IMR-90 (cell line): Measurements from ENCODE around the gene HS3ST5. TPM values are rescaled to one million over a fixed set of nuclear protein-coding genes. Genes with fewer than 3 reads are reported as not detected.

ENCODE experiments used
- ATAC-seq: fragments of 200-7000 bp; cut with Tn5 transposase; 2 replicates; pipeline ENCODE4 v1.9.1; 2020; ENCODE audit warnings: low read depth, mild to moderate bottlenecking, moderate library complexity
- BruUV-seq: library from RNA; stranded (reverse); fragments of 400-500 nt; replicated peaks from 2 replicates; lab custom pipeline; 2021; lab: Mats Ljungman, UMichigan
- CTCF ChIA-PET: fragments of 300-600 bp; formaldehyde crosslinking; extraction: SDS; loops from one replicate; lab custom pipeline; 2021; ENCODE audit warnings: antibody characterized with exemption; lab: Yijun Ruan, JAX
- POLR2A ChIA-PET: fragments of 300-600 bp; sonication (Branson Sonifier 250); formaldehyde crosslinking; loops from one replicate; lab custom pipeline; 2022; ENCODE audit warnings: antibody characterized with exemption; ENCODE audit not compliant: unreplicated experiment; lab: Charles Lee
- DNase-seq: peaks from one replicate; pipeline ENCODE4 v3.0.0; 2013
- H2AFZ ChIP-seq: replicated peaks from 2 replicates; pipeline ENCODE3; 2013; ENCODE audit warnings: low read length, mild to moderate bottlenecking; ENCODE audit not compliant: poor library complexity
- H2AK5ac ChIP-seq: 2 replicates; pipeline ENCODE4 v1.6.1; 2013; ENCODE audit warnings: low read depth, low read length, inconsistent platforms
- H2AK9ac ChIP-seq: replicated peaks from 2 replicates; pipeline ENCODE3; 2013; ENCODE audit warnings: mild to moderate bottlenecking, low read depth, low read length, moderate library complexity; ENCODE audit not compliant: poor library complexity
- H2BK120ac ChIP-seq: 2 replicates; pipeline ENCODE4 v1.6.1; 2013; ENCODE audit warnings: low read depth, low read length, inconsistent platforms
- H2BK15ac ChIP-seq: 3 replicates; pipeline ENCODE4 v1.6.1; 2013; ENCODE audit warnings: low read depth, low read length, inconsistent platforms
- H2BK20ac ChIP-seq: 2 replicates; pipeline ENCODE4 v1.6.1; 2013; ENCODE audit warnings: low read depth, mild to moderate bottlenecking, inconsistent platforms, low read length, moderate library complexity
- H2BK5ac ChIP-seq: 2 replicates; pipeline ENCODE4 v1.6.1; 2013; ENCODE audit warnings: mild to moderate bottlenecking, low read depth, low read length, inconsistent platforms; ENCODE audit not compliant: poor library complexity, severe bottlenecking
- H3K14ac ChIP-seq: replicated peaks from 2 replicates; pipeline ENCODE4 v1.6.1; 2013; ENCODE audit warnings: low read depth, low read length, inconsistent platforms
- H3K18ac ChIP-seq: 2 replicates; pipeline ENCODE4 v1.6.1; 2013; ENCODE audit warnings: low read depth, low read length, control low read depth
- H3K23ac ChIP-seq: 2 replicates; pipeline ENCODE4 v1.6.1; 2013; ENCODE audit warnings: low read depth, low read length, inconsistent platforms
- H3K27ac ChIP-seq: 2 replicates; pipeline ENCODE4 v1.5.1; 2013; ENCODE audit warnings: mild to moderate bottlenecking, control low read depth, low read length; ENCODE audit not compliant: insufficient read depth
- H3K27me3 ChIP-seq: 2 replicates; pipeline ENCODE4 v1.6.1; 2013; ENCODE audit warnings: low read length; ENCODE audit not compliant: control insufficient read depth, insufficient read depth
- H3K36me3 ChIP-seq: 2 replicates; pipeline ENCODE4 v1.6.1; 2013; ENCODE audit warnings: low read length, mixed read lengths; ENCODE audit not compliant: control insufficient read depth, insufficient read depth
- H3K4ac ChIP-seq: 2 replicates; pipeline ENCODE4 v1.6.1; 2013; ENCODE audit warnings: low read depth, low read length, inconsistent platforms
- H3K4me1 ChIP-seq: 2 replicates; pipeline ENCODE4 v1.6.1; 2013; ENCODE audit warnings: low read length, mixed read lengths; ENCODE audit not compliant: control insufficient read depth, insufficient read depth
- H3K4me2 ChIP-seq: 2 replicates; pipeline ENCODE4 v1.6.1; 2013; ENCODE audit warnings: low read depth, mild to moderate bottlenecking, control low read depth, low read length, moderate library complexity
- H3K4me3 ChIP-seq: 2 replicates; pipeline ENCODE4 v1.5.1; 2013; ENCODE audit warnings: low read depth, mild to moderate bottlenecking, control low read depth, low read length, moderate library complexity; ENCODE audit not compliant: insufficient read depth
- H3K56ac ChIP-seq: 2 replicates; pipeline ENCODE4 v1.6.1; 2013; ENCODE audit warnings: low read length, inconsistent platforms; ENCODE audit not compliant: insufficient read depth; ENCODE audit errors: extremely low read depth
- H3K79me1 ChIP-seq, 2 experiments: 2 replicates each; pipeline ENCODE4 v1.6.1; 2013; ENCODE audit warnings: low read length in 2 of 2, inconsistent platforms in 1 of 2, low read depth in 1 of 2
- H3K9ac ChIP-seq: 2 replicates; pipeline ENCODE4 v1.6.1; 2013; ENCODE audit warnings: low read depth, low read length, control low read depth
- H3K9me1 ChIP-seq: 2 replicates; pipeline ENCODE4 v1.6.1; 2013; ENCODE audit warnings: low read length, inconsistent platforms; ENCODE audit not compliant: insufficient read depth
- H3K9me3 ChIP-seq: 2 replicates; pipeline ENCODE4 v1.6.1; 2013; ENCODE audit warnings: low read length; ENCODE audit not compliant: control insufficient read depth, insufficient read depth
- H4K20me1 ChIP-seq: 2 replicates; pipeline ENCODE4 v1.6.1; 2013; ENCODE audit warnings: low read length, inconsistent platforms; ENCODE audit not compliant: insufficient read depth
- H4K5ac ChIP-seq: 2 replicates; pipeline ENCODE4 v1.6.1; 2013; ENCODE audit warnings: mild to moderate bottlenecking, low read depth, low read length, control low read depth
- H4K8ac ChIP-seq, 2 experiments: 2 replicates each; pipeline ENCODE4 v1.6.1; 2013; ENCODE audit warnings: low read depth in 2 of 2, low read length in 2 of 2, control low read depth in 1 of 2, inconsistent platforms in 1 of 2
- H4K91ac ChIP-seq: 2 replicates; pipeline ENCODE4 v1.6.1; 2013; ENCODE audit warnings: low read depth, low read length, inconsistent platforms; ENCODE audit not compliant: insufficient read depth
- CHD1 ChIP-seq: IDR thresholded peaks from 2 replicates; pipeline ENCODE4 v1.6.1; 2012; ENCODE audit warnings: low read depth, low read length, improper control_type of control experiment
- ELK1 ChIP-seq: fragments of 150-350 bp; IDR thresholded peaks from 2 replicates; pipeline ENCODE4 v1.6.1; 2016; ENCODE audit warnings: low read depth, mild to moderate bottlenecking, low read length, moderate library complexity, borderline replicate concordance
- POLR2A ChIP-seq: IDR thresholded peaks from 2 replicates; pipeline ENCODE4 v1.6.1; 2012; ENCODE audit warnings: mild to moderate bottlenecking, low read depth, low read length
- RCOR1 ChIP-seq: IDR thresholded peaks from 2 replicates; pipeline ENCODE4 v1.6.1; 2012; ENCODE audit warnings: mild to moderate bottlenecking, low read length, improper control_type of control experiment; ENCODE audit not compliant: insufficient replicate concordance
- WGBS, 2 experiments: methylation state at CpG; one replicate each; pipeline versions ENCODE4 v1.1.5 to v1.1.7; 2013; ENCODE audit warnings: missing lambda C conversion rate in 2 of 2; ENCODE audit not compliant: insufficient read length in 1 of 2; ENCODE audit errors: extremely low coverage in 2 of 2; 5-methylcytosine and 5-hydroxymethylcytosine counted together
- dilution Hi-C: fragments of 300-500 bp; cut with HindIII; formaldehyde crosslinking; loops from one replicate; pipeline ENCODE4 v1.14.3; 2018; ENCODE audit warnings: low sequenced_read_pairs; ENCODE audit not compliant: unreplicated experiment
- in situ Hi-C: fragments of 300-500 bp; cut with MboI; formaldehyde crosslinking; loops from 3 replicates; pipeline ENCODE4 v1.14.3; 2019; ENCODE audit warnings: low sequenced_read_pairs, inconsistent platforms, mixed read lengths
- intact Hi-C: fragments of 100-400 bp; cut with micrococcal nuclease; formaldehyde crosslinking; loops from 2 replicates; pipeline ENCODE4 v1.10.0; 2022
- polyA plus RNA-seq, 3 experiments: library from polyadenylated mRNA; depleted of rRNA; stranded (reverse); fragments of >200 nt; gene quantifications; 2 replicates each; pipeline ENCODE4 v1.2.3, GENCODE V29; 2012; ENCODE audit warnings: low replicate concordance in 1 of 3
- total RNA-seq: library from RNA; depleted of rRNA; stranded (reverse); fragments of >200 nt; gene quantifications from 2 replicates; pipeline ENCODE4 v1.2.3, GENCODE V29; 2012

The HS3ST5 gene
- total and polyA plus RNA-seq, 2 of the 4 experiments (the other 2 are of a cell fraction) = not detected

- H3K56ac ChIP-seq = no peak overlapping the region
- H3K9ac ChIP-seq = no peak overlapping the region
- no peaks in the 10 kb centered on the region for H4K20me1 ChIP-seq
- no peak overlapping the region for H2BK15ac ChIP-seq
- no peaks in the 10 kb centered on the region for H3K36me3 ChIP-seq
- DNase-seq = no peak
- POLR2A ChIA-PET = no interaction called here
- TF ChIP-seq CHD1 (no peak), POLR2A (no peak), RCOR1 (no peak), ELK1 (no peak)
- no peak overlapping the region for H3K4ac ChIP-seq
- no peaks in the 10 kb centered on the region; the same call in 1 of the 2 replicates for H3K9me1 ChIP-seq
- H3K4me1 ChIP-seq = no peaks in the 10 kb centered on the region
- no peak overlapping the region for H4K5ac ChIP-seq
- H2AFZ ChIP-seq = no peak overlapping the region
- dilution Hi-C loops = no loop called here
- H3K9me3 ChIP-seq = no peaks in the 10 kb centered on the region
- no peaks in the 10 kb centered on the region for H3K79me1 ChIP-seq
- WGBS, 2 experiments = 60% methylated on average over 1 of the region's 2 CpGs; no CpG with 5 or more reads in 1 of the 2 experiments
- no peak overlapping the region for H2BK20ac ChIP-seq
- H3K14ac ChIP-seq = no peak overlapping the region
- H2BK120ac ChIP-seq = no peak overlapping the region
- no peak overlapping the region for H3K4me2 ChIP-seq
- in situ Hi-C loops = no loop called here
- H2AK9ac ChIP-seq = no peak overlapping the region
- no peak overlapping the region for H3K4me3 ChIP-seq
- H4K8ac ChIP-seq = no peak overlapping the region
- BruUV-seq = no TSS peak
- H3K23ac ChIP-seq = no peak overlapping the region
- H3K18ac ChIP-seq = no peak overlapping the region
- no peak overlapping the region for H3K27ac ChIP-seq
- no peak for ATAC-seq
- no peak overlapping the region for H4K91ac ChIP-seq
- CTCF ChIA-PET = no interaction called here
- intact Hi-C loops = no loop called here
- H2BK5ac ChIP-seq = no peak overlapping the region
- no peak overlapping the region for H2AK5ac ChIP-seq
- H3K27me3 ChIP-seq = no peaks in the 10 kb centered on the region; the same call in none of the 2 replicates
These were observed 185.0 kb downstream of the HS3ST5 start for GRCh38 chr6:114157848-114158247.
